Raji (cell line): Measurements from ENCODE around the gene TSPYL6.

Source experiments
- POLR2A ChIP-seq: IDR thresholded peaks from 2 replicates; pipeline ENCODE4 v1.6.1; 2011; ENCODE audit warnings: low read depth, low read length, control low read depth; ENCODE audit not compliant: insufficient read depth

TSPYL6 gene

DNA sequence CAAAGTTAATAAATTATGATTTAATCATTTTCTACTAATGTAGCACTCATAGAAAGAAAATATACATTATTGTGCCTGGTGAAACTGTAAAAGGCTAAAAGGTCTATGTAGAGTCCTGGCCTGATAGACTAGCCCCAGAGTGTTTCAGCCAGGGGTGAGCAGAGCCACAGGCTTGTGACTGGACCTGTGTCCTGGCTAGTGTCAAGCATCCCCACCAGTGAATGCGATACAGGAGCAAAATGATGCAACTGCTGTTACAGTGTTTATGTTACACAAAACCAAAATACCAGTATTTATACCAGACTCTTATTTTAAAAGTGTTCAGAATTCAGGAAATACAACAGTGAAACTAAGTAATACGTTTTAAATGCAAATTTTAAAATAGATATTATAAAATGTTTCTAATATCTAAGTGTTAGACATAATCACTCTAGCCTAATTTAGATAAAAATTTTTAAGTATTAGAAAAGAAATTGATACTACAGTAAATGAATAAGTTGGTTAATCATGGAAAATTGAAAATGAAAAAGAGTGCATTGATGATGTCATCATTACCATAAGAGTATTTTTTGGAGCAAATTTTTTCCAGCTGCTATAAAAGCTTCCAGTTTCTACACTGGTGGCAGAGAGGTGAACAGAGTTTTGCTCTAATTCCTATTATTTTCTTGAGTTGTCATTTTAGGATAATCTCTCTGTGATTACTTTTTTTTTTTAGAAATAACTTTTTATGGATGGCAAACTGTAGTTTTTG is 6.2 kb upstream of the TSPYL6 start:
- no peak for TF ChIP-seq POLR2A

- no peak for TF ChIP-seq POLR2A
Observed at GRCh38 chr2:54261537-54261936, 5.5 kb upstream of the TSPYL6 start.

DNA sequence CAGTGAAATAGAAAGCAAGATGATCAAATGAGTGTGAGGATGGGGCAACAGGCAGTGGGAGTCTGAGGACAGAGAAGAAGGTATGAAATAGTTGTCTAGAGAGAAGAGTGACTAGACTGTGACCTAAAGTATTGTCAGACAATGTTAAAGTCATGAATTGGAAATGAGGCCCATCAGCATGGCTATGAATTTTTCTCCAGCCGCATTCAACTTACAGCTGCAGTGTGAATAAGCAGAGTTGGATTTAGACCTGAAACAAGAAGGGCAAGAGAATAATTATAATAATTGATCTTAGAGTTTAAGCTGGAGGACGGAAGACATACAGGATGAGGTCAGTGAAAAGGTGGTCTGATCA is 4.2 kb upstream of the TSPYL6 start:
- no peak for TF ChIP-seq POLR2A

DNA sequence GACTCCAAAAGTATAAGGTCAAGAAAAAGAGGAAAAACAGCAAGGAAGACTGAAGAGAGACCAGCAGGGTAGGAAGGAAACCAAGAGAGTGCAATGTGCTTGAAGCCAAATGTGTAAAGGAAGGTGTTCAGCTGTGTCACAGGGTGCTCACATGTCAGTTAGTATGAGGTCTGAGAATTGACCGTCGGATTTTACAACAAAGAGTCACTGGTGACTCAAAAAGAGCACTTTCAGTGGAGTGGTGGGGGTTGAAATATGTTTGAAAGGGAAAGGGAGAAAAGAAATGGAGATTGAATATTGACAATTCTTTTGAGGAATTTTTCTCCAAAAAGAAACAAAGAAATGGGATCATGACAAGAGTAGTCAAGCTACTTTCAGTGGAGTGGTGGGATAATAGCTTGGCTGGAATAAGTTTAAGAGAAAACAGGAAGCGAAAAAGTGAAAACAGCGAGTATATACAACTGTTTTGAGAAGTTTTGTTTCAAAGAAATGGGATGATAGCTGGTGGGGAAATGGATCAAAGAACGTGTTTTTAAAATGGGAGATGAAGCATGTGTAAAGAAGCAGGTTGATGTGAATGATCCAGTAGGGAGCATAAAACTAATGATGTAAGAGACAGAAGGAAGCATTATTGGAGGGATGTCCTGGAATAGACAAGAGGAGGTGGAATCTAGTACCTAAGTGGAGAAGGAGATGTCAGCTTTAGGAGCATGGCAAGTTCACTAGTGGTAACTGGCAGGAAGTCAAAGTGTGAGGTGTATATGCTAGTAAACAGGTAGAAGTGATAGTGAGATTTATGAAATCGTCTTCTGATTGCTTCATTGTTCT is 3.6 kb upstream of the TSPYL6 start:
- no peak for TF ChIP-seq POLR2A

- TF ChIP-seq POLR2A: no peak
Observed at GRCh38 chr2:54258166-54258565, 2.1 kb upstream of the TSPYL6 start.

GRCh38 chr2:54255230-54256090 is 569 bp downstream of the TSPYL6 start:
- no peak for TF ChIP-seq POLR2A

DNA sequence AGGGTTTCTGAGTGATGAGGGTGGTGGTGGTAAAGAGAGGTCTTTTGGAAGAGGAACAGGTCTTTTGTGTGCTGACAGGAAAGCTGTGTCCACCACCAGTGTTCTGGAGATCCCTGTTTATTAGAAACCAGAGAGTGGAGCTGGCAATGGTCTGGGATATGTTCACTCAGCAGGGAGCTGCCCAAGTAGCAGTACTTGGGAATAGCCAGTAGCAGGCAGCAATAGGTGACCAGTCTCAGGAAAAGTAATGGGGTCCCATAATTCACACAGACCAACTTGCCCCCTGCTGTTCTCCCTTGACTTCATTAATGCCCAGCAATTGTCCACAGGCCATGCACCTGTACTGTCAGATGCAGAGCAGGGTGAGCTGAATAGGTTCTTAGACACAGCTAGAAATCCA is 1.8 kb downstream of the TSPYL6 start:
- TF ChIP-seq POLR2A: no peak

DNA sequence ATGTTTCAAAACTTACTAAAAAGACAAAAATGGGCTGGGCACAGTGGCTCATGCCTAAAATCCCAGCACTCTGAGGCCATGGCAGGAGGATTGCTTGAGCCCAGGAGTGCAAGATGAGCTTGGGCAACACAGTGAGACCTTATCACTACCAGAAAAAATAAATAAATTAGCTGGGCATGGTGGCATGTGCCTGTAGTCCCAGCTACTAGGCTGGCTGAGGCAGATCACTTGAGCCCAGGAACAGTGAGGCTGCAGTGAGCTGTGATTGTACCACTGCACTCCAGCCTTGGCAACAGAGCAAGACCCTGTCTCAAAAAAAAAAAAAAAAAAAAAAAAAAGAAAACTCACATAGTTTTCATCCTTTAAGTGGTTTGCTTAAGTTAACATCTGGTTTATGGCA is 6.4 kb downstream of the TSPYL6 start:
- TF ChIP-seq POLR2A: no peak

GRCh38 chr2:54247115-54247514 is 8.9 kb downstream of the TSPYL6 start:
- no peak for TF ChIP-seq POLR2A

- no peak for TF ChIP-seq POLR2A
Observed at GRCh38 chr2:54240515-54241469, 15.2 kb downstream of the TSPYL6 start.

DNA sequence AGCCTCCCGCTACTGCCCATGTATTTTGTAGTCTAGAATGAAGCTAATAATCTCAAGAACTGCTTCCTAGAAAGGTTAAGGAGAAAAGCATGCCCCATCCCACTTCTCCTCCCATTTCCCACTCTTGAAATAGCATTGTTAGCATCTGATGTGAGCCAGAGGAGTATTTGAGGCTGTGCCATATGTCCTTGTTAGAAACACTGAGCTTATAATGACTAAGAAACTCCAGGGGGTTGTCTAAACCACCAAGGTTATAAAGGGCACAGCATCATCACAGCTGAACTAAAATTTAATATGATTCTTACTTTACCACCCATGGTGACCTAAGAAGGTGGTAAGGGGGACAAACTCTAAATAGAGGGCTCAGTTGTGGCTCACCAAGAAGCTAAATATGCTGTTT is 16.6 kb downstream of the TSPYL6 start:
- no peak for TF ChIP-seq POLR2A

DNA sequence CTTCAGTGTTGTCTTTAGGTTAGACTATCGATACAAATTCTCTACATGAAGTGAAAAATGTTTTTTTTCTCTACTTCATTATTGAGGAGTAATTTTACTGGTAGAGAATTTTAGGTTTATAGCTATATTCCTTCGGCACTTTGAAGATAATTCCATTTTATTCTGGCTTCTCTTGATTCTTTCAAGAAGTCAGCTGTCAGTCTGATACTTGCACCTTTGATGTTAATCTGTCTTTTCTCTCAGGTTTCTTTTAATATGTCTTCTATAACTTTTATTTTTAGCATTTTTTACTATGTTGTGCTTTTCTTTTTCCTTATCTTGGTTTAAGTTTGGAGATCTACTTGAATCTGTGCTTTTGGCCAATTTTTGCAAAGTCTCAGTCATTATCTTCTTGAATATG is 18.6 kb downstream of the TSPYL6 start:
- TF ChIP-seq POLR2A: no peak

DNA sequence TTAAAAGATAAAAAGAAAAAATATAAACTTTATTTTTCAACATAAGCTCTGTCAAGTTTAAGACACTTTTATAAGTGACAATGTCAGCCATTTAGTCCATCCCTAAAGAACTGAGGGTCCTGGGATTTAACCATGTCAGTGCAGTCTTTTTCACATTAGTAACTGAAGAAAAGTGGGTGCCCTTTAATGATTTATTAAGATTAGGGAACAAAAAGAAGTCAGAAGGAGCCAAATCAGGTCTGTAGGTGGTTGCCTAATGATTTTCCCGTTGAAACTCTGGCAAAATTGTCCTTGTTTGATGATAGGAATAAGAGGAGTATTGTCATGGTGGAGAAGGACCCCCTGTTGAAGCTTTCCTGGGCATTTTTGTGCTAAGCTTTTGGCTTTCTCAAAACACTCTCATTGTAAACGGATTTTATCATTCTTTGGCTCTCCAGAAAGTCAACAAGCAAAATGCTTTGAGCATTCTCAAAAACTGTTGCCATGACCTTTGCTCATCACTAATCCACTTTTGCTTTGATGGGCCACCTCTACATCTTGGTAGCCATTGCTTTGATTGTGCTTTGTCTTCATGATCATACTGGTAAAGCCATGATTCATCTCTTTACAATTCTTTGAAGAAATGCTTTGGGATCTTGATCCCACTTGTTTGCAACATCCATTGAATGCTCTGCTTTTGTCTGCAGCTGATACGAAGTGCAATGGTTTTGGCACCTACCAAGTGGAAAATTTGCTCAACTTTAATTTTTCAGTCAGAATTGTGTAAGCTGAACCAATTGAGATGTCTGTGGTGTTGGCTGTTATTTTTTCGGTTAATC is 22.0 kb downstream of the TSPYL6 start:
- TF ChIP-seq POLR2A: no peak

- no peak for TF ChIP-seq POLR2A
Observed at GRCh38 chr2:54228945-54229344, 27.1 kb downstream of the TSPYL6 start.
